ENCODE results near the gene NUP107.

Gene NUP107

DNA sequence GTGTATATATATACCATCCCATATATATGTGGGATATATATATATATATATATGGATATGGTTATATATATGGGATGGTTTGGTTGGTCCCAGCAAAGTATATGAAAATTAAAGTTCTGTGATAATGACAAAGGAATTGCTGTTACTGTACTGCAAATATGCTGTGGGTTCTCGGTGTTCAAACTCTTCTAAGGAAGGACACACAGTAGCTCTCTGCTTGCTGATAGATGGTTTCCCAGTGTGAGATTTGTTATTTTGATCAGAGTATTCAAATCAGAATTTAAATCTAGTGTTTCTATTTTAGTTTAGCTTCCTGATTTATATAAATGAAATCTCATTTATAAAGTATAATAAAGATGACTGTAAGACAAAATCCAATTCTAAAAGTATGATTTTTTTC lies 78.9 kb downstream of the NUP107 start:
- H3K27ac ChIP-seq, result no peak overlapping the region
- TF ChIP-seq ZFX (IDR thresholded peaks at IDR 0.05), result no peak
- no peak for TF ChIP-seq CTCF (conservative IDR thresholded peaks at IDR 0.05)

DNA sequence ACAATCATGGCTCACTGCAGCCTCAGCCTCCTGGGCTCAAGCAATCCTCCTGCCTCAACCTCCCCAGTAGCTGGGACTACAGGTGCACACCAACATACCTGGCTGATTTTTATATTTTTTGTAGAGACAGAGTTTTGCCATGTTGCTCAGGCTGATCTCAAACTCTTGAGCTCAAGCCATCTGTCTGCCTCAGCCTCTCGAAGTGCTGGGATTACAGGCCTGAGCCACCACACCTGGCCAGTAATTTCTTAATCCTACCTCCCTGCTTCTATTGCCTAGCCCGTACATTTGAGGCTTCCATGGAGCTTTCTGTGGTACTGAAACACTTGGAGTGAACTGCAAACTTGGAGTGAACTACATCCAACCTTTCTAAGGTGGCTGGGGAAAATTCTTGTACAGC lies 79.9 kb downstream of the NUP107 start:
- no peak for TF ChIP-seq ZFX (IDR thresholded peaks at IDR 0.05)
- no peak for TF ChIP-seq CTCF (conservative IDR thresholded peaks at IDR 0.05)
- no peak overlapping the region for H3K27ac ChIP-seq

- no peak overlapping the region for H3K27ac ChIP-seq
- TF ChIP-seq CTCF (conservative IDR thresholded peaks at IDR 0.05), result no peak
- no peak for TF ChIP-seq ZFX (IDR thresholded peaks at IDR 0.05)
These were observed 80.4 kb downstream of the NUP107 start for GRCh38 chr12:68767191-68767590.

GRCh38 chr12:68768431-68768939 lies 81.7 kb downstream of the NUP107 start:
- TF ChIP-seq ZFX (IDR thresholded peaks at IDR 0.05) (no peak), CTCF (conservative IDR thresholded peaks at IDR 0.05) (no peak)
- H3K27ac ChIP-seq, result no peak overlapping the region

DNA sequence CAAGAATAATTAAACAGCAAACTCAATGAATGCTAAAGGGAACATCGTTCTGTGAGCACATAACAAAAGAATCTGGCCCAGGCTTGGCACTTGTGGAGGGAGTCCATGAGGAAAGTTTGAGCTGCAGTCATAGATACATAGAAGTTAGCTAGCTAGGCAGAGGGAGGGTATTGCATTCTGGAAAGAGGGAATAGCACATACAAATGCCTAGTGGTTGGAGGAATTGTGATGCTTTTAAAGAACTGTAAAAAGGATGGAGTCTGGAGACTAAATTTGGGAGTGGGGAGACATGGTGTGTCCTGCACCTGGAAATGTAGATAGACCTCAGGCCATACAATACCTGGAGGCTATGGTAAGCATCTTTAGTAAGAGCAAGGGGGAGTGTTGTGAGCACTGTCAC lies 83.2 kb downstream of the NUP107 start:
- no peak overlapping the region for H3K27ac ChIP-seq
- TF ChIP-seq CTCF (conservative IDR thresholded peaks at IDR 0.05) (no peak), ZFX (IDR thresholded peaks at IDR 0.05) (no peak)

DNA sequence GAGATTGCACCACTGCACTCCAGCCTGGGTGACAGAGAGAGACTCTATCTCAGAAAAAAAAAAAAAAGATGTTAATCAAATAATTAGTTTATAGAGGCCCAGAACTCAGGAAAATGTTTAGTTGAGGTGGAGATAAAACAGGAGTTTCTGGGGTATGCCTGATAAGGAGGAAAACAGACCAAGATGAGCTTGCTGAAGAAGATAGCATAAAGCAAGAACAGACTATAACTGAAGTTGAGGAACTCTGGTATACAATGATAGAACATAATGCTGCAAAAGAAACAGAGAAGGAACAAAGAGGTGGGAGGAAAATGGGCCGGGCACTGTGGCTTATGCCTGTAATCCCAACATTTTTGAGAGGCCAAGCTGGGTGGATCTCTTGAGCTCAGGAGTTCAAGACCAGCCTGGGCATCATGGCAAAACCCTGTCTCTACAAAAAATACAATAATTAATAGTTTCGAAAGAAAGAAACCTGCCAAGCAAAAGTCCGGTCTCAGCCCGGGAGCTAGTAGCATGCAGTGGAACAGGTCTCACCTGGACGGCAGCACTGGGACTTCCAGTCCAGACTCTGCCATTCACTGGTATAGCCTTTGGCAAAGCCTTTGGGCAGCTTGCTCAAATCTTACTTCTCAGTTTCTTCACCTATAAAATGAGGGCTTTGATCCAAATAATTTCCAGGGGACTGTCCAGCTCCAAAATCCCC lies 84.6 kb downstream of the NUP107 start:
- TF ChIP-seq CTCF (conservative IDR thresholded peaks at IDR 0.05) (no peak), ZFX (IDR thresholded peaks at IDR 0.05) (no peak)
- no peak overlapping the region for H3K27ac ChIP-seq

GRCh38 chr12:68772714-68773113 lies 85.9 kb downstream of the NUP107 start:
- no peak overlapping the region for H3K27ac ChIP-seq

More at GRCh38 chr12:68772714-68773113, 85.9 kb downstream of the NUP107 start:
- TF ChIP-seq ZFX (IDR thresholded peaks at IDR 0.05), result no peak
- no peak for TF ChIP-seq CTCF (conservative IDR thresholded peaks at IDR 0.05)

Data from C4-2B (cell line).